KOPT-K1 (cell line): ENCODE data around the gene BFSP2.

Experiments
- H3K27ac ChIP-seq: fragments of 200-600 bp; sonication (generic); 2 replicates; pipeline ENCODE4 v1.5.1; 2016; ENCODE audit warnings: antibody characterized with exemption, mild to moderate bottlenecking, low read depth, low read length; ENCODE audit not compliant: poor library complexity, severe bottlenecking
- H3K36me3 ChIP-seq: fragments of 200-600 bp; sonication (generic); 2 replicates; pipeline ENCODE4 v1.5.1; 2017; ENCODE audit warnings: antibody characterized with exemption, mild to moderate bottlenecking, low read length, moderate library complexity; ENCODE audit not compliant: insufficient read depth
- H3K9me3 ChIP-seq: fragments of 200-600 bp; sonication (generic); 2 replicates; pipeline ENCODE4 v1.5.1; 2017; ENCODE audit warnings: antibody characterized with exemption, low read length, mild to moderate bottlenecking; ENCODE audit not compliant: insufficient read depth, poor library complexity, severe bottlenecking

Gene BFSP2

GRCh38 chr3:133394561-133395311 lies 5.1 kb upstream of the BFSP2 start:
- no peak overlapping the region for H3K27ac ChIP-seq
- H3K36me3 ChIP-seq = no peaks in the 10 kb centered on the region
- H3K9me3 ChIP-seq = no peaks in the 10 kb centered on the region

DNA sequence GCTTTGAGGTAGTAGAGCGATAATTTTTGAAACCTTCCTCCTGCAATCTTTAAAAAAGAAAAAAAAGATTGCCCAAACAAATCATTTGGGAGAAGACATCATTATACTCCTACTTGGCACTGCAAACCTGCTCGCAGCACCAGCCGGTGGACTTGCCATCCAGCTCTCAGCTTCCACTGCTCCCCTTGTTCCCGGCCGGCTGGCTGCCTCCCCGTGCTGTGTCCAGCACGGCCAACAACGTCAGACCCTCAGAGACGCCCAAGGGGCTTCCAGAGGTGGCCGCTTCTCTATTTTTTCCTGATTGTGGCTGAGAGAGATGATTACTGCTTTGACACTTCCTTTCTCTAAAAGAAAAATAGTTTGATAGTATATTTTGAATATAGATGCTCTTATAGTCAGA lies 3.0 kb upstream of the BFSP2 start:
- Histone ChIP-seq H3K9me3 (no peaks in the 10 kb centered on the region), H3K27ac (no peak overlapping the region), H3K36me3 (no peaks in the 10 kb centered on the region)

- Histone ChIP-seq H3K27ac (no peak overlapping the region), H3K36me3 (no peaks in the 10 kb centered on the region), H3K9me3 (no peaks in the 10 kb centered on the region)
These were observed 1.7 kb downstream of the BFSP2 start for GRCh38 chr3:133401374-133402135.

- H3K27ac ChIP-seq = no peak overlapping the region
- no peaks in the 10 kb centered on the region for H3K36me3 ChIP-seq
- no peaks in the 10 kb centered on the region for H3K9me3 ChIP-seq
These were observed 5.1 kb downstream of the BFSP2 start for GRCh38 chr3:133404920-133405319.

GRCh38 chr3:133408366-133408765 lies 8.5 kb downstream of the BFSP2 start:
- no peak overlapping the region for H3K27ac ChIP-seq
- no peaks in the 10 kb centered on the region for H3K9me3 ChIP-seq
- no peaks in the 10 kb centered on the region for H3K36me3 ChIP-seq

GRCh38 chr3:133408961-133409360 lies 9.1 kb downstream of the BFSP2 start:
- H3K9me3 ChIP-seq = no peaks in the 10 kb centered on the region
- H3K36me3 ChIP-seq = no peaks in the 10 kb centered on the region
- H3K27ac ChIP-seq = no peak overlapping the region

DNA sequence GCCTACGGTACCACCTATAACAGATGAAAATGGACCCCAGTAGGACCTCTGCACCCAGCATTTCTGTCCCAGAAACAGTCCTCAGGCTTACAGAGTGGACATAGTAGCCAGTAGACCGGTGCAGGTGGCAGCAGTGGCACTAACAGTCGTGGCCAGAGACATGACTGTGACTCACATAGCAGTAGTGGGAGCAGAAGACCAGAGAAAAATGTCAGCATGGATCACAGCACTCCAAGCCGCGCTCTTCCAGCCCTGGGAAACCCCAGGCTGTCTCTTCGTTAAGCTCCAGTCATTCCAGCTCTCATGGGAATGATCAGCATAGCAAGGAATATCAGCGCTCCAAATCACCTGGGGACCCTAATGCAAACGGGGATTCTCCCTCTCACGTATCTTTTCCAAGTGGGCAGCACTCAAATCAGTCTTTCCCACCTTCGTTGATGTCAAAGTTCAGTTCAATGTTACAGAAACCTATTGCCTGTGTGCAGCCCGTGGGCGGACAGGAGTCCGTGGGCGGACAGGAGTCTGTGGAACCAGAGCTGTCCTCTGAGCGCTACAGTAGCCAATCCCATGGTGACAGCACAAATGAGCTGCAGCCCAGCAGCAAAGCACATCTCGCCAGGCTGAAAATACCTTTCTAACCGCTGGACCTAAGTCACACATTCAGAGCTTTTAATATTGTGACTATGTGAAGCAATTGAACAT lies 10.5 kb downstream of the BFSP2 start:
- H3K9me3 ChIP-seq = no peaks in the 10 kb centered on the region
- no peak overlapping the region for H3K27ac ChIP-seq

GRCh38 chr3:133412183-133413132 lies 12.6 kb downstream of the BFSP2 start:
- Histone ChIP-seq H3K36me3 (no peaks in the 10 kb centered on the region), H3K27ac (no peak overlapping the region), H3K9me3 (no peaks in the 10 kb centered on the region)

More for the DNA sequence above, 10.5 kb downstream of the BFSP2 start:
- H3K36me3 ChIP-seq = no peaks in the 10 kb centered on the region

DNA sequence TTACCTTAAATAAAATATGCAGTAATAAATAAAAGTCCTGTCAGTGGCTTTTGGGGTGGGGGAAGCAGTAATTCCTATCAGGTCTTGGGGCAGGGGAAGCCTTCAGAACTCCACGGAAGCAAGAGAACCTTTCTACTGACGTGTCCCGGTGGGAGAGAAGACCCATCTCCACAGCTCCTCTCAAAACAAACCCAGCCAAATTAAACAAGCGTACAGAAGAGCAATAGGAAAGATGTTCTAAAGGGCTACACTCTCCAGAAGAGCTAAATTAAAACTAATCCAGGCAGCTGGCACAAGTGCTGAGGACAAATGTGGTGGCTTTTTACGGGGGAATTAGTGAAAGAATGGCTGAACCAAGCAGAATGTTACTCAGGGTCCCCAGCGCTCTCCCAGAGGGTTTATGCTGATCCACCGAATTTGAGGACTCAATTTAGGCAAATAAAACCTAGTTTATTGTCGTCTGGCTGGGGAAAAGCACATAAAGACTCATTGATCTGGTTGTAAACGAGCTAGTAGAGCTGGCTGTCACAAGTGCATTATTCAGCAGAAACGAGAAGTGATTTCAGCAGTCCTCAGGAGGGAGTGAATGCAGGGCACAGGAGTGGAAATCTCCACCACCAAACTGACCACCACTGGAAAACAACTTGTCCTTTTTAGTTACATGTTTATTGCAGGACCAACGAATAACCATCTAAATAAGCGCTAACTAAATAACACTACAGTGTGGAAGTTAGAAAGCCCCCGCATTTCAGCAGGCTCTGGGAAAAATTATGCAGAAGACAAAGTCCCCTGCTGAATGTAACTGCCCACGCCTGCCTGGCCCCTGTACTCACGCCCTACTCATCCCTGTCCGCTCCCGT lies 13.5 kb downstream of the BFSP2 start:
- no peak overlapping the region for H3K27ac ChIP-seq
- H3K36me3 ChIP-seq = no peaks in the 10 kb centered on the region
- H3K9me3 ChIP-seq = no peaks in the 10 kb centered on the region

- Histone ChIP-seq H3K36me3 (no peaks in the 10 kb centered on the region), H3K9me3 (no peaks in the 10 kb centered on the region), H3K27ac (no peak overlapping the region)
These were observed 14.2 kb downstream of the BFSP2 start for GRCh38 chr3:133414021-133414392.

- Histone ChIP-seq H3K9me3 (no peaks in the 10 kb centered on the region), H3K36me3 (no peaks in the 10 kb centered on the region), H3K27ac (no peak overlapping the region)
These were observed 18.5 kb downstream of the BFSP2 start for GRCh38 chr3:133418361-133418760.

DNA sequence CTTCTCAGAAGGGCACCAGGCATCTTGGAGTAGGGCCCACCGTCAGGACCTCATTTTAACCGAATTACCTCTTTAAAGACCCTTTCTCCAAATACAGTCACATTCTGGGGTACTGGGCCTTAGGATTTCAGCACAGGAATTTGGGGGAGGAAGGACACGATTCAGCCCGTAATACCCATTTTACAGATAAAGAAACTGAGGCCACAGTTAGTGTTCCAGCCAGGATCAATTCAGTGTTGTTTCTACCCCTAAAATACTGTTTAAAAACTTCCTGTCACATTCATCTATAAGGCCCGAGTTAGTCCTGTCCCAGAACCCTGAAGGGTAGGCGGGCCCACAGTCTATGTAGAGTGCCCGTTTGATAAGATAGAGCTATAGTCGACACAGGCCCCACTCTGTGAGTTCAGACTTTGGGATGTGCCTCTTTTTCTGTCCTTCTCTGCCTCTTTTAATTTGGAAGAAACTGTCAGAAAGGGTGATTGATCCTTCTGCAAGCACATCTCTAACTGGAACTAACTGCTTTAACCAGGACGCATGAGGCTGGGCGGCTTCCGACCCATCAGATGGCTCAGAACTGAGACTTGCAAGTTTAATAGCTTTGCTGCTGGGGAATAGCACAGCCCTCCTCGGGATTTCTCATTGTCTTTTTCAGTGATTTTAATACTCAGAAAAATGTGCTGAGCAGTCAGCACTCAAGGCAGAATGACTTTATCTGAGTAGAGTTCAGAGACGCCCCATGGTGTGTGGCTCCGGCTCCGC lies 19.5 kb downstream of the BFSP2 start:
- no peaks in the 10 kb centered on the region for H3K9me3 ChIP-seq
- H3K36me3 ChIP-seq = no peaks in the 10 kb centered on the region
- no peak overlapping the region for H3K27ac ChIP-seq
